Measurements from ENCODE around the gene CYB5R4.
"Not testable (repeated sequence)": the region's sequence is repeated elsewhere in the genome, so short reads cannot be mapped to it uniquely, and the experiment has no call there.

The CYB5R4 gene

DNA sequence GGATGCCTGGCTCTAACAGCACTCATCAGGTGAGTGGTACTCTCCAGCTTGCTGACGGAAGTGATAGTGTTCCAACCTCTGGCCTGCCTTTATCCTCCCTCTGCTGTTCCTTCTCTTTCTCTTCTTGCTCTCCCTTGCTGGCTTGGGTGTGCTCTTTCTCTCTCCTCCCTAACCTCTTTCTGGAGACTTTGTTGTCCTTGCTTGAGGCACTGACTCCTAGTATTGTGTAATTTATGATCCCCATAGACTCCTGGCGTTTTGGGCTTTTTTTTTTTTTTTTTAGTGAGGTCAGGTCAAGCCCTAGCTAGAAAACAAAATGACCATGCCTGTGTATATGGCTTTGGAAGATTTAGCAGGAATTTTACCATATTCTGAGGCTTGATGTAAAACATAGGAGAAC is 89.4 kb downstream of the CYB5R4 start:
- H3F3A ChIP-seq (ENCODE audit: control insufficient read depth, insufficient read depth), result no peaks in the 10 kb centered on the region
- H3K4me3 ChIP-seq (ENCODE audit: low read length), result no peak overlapping the region
- TF ChIP-seq CTCF (IDR thresholded peaks at IDR 0.05; ENCODE audit: low read depth, low read length, poor library complexity, severe bottlenecking) (no peak), EZH2phosphoT487 (IDR thresholded peaks at IDR 0.05; ENCODE audit: borderline replicate concordance, low read length) (no peak)
- H4K20me1 ChIP-seq (ENCODE audit: control insufficient read depth, insufficient read depth, low read depth, low read length), result no peaks in the 10 kb centered on the region
- H3K79me2 ChIP-seq (ENCODE audit: control insufficient read depth, low read length), result no peaks in the 10 kb centered on the region
- H3K4me2 ChIP-seq (ENCODE audit: low read length), result no peak overlapping the region
- no peaks in the 10 kb centered on the region for H3K9me2 ChIP-seq (replicated peaks; ENCODE audit: control insufficient read depth, low read length)
- H3K27me3 ChIP-seq (ENCODE audit: control insufficient read depth, low read length), result no peaks in the 10 kb centered on the region
- no peak overlapping the region for H3K27ac ChIP-seq (ENCODE audit: low read depth, low read length)
- H3K4me1 ChIP-seq (ENCODE audit: control insufficient read depth, low read length), result no peaks in the 10 kb centered on the region
- no peaks in the 10 kb centered on the region for H3K36me3 ChIP-seq (ENCODE audit: control insufficient read depth, low read length)
- no peaks in the 10 kb centered on the region for H3K9me3 ChIP-seq (ENCODE audit: control insufficient read depth, insufficient read depth, low read length)

GRCh38 chr6:83951423-83951822 is 91.9 kb downstream of the CYB5R4 start:
- H3K79me2 ChIP-seq (ENCODE audit: control insufficient read depth, low read length); H3F3A ChIP-seq (ENCODE audit: control insufficient read depth, insufficient read depth); H3K27me3 ChIP-seq (ENCODE audit: control insufficient read depth, low read length); H4K20me1 ChIP-seq (ENCODE audit: control insufficient read depth, insufficient read depth, low read depth, low read length); H3K4me1 ChIP-seq (ENCODE audit: control insufficient read depth, low read length); H3K27ac ChIP-seq (ENCODE audit: low read depth, low read length); H3K9me2 ChIP-seq (replicated peaks; ENCODE audit: control insufficient read depth, low read length); H3K4me3 ChIP-seq (ENCODE audit: low read length); H3K9me3 ChIP-seq (ENCODE audit: control insufficient read depth, insufficient read depth, low read length); H3K4me2 ChIP-seq (ENCODE audit: low read length): not testable (repeated sequence)
- peaks cover 11% of the 10 kb centered on the region for H3K36me3 ChIP-seq (ENCODE audit: control insufficient read depth, low read length)

- Histone ChIP-seq H3K4me2 (ENCODE audit: low read length) (no peak overlapping the region), H3K4me3 (ENCODE audit: low read length) (no peak overlapping the region), H3K36me3 (ENCODE audit: control insufficient read depth, low read length) (peaks cover 14% of the 10 kb centered on the region), H3F3A (ENCODE audit: control insufficient read depth, insufficient read depth) (no peaks in the 10 kb centered on the region), H4K20me1 (ENCODE audit: control insufficient read depth, insufficient read depth, low read depth, low read length) (no peaks in the 10 kb centered on the region), H3K27me3 (ENCODE audit: control insufficient read depth, low read length) (no peaks in the 10 kb centered on the region), H3K79me2 (ENCODE audit: control insufficient read depth, low read length) (no peaks in the 10 kb centered on the region), H3K9me2 (replicated peaks; ENCODE audit: control insufficient read depth, low read length) (no peaks in the 10 kb centered on the region), H3K9me3 (ENCODE audit: control insufficient read depth, insufficient read depth, low read length) (no peaks in the 10 kb centered on the region), H3K4me1 (ENCODE audit: control insufficient read depth, low read length) (no peaks in the 10 kb centered on the region), H3K27ac (ENCODE audit: low read depth, low read length) (no peak overlapping the region)
- no peak for TF ChIP-seq EZH2phosphoT487 (IDR thresholded peaks at IDR 0.05; ENCODE audit: borderline replicate concordance, low read length)
- no peak for TF ChIP-seq CTCF (IDR thresholded peaks at IDR 0.05; ENCODE audit: low read depth, low read length, poor library complexity, severe bottlenecking)
Measured at GRCh38 chr6:83952830-83953229, 93.3 kb downstream of the CYB5R4 start.

GRCh38 chr6:83954371-83954770 is 94.9 kb downstream of the CYB5R4 start:
- H3K4me1 ChIP-seq (ENCODE audit: control insufficient read depth, low read length), result no peaks in the 10 kb centered on the region
- H3K4me3 ChIP-seq (ENCODE audit: low read length), result no peak overlapping the region
- H3K36me3 ChIP-seq (ENCODE audit: control insufficient read depth, low read length), result peaks cover 25% of the 10 kb centered on the region
- H3K9me2 ChIP-seq (replicated peaks; ENCODE audit: control insufficient read depth, low read length), result no peaks in the 10 kb centered on the region
- no peaks in the 10 kb centered on the region for H3K9me3 ChIP-seq (ENCODE audit: control insufficient read depth, insufficient read depth, low read length)
- no peak for TF ChIP-seq CTCF (IDR thresholded peaks at IDR 0.05; ENCODE audit: low read depth, low read length, poor library complexity, severe bottlenecking)
- H3K4me2 ChIP-seq (ENCODE audit: low read length), result no peak overlapping the region
- no peaks in the 10 kb centered on the region for H4K20me1 ChIP-seq (ENCODE audit: control insufficient read depth, insufficient read depth, low read depth, low read length)
- H3K27ac ChIP-seq (ENCODE audit: low read depth, low read length), result no peak overlapping the region
- no peaks in the 10 kb centered on the region for H3F3A ChIP-seq (ENCODE audit: control insufficient read depth, insufficient read depth)
- no peaks in the 10 kb centered on the region for H3K27me3 ChIP-seq (ENCODE audit: control insufficient read depth, low read length)
- no peaks in the 10 kb centered on the region for H3K79me2 ChIP-seq (ENCODE audit: control insufficient read depth, low read length)

Measured in DOHH2 (cell line).